Measurements from ENCODE around the gene SCAND1.
"Not testable (repeated sequence)": the region's sequence is repeated elsewhere in the genome, so short reads cannot be mapped to it uniquely, and the experiment has no call there.

The SCAND1 gene

GRCh38 chr20:35954200-35954906, at the start of gene SCAND1:
TSS of gene SCAND1 (minus strand) at chr20:35954502. CDS start at chr20:35954284, 218 bp downstream.
- DNase-seq: peak; percentile 94 to 96

GRCh38 chr20:36004045-36004444, 49.7 kb upstream of the SCAND1 start:
- DNase-seq: no peak

GRCh38 chr20:36002855-36003254, 48.6 kb upstream of the SCAND1 start:
- DNase-seq: no peak

GRCh38 chr20:36001331-36001730, 47.0 kb upstream of the SCAND1 start:
- not testable (repeated sequence) for DNase-seq

GRCh38 chr20:35996492-35996891, 42.2 kb upstream of the SCAND1 start:
- DNase-seq: not testable (repeated sequence)

- DNase-seq: peak; percentile 69 to 75
These were observed 40.7 kb upstream of the SCAND1 start for GRCh38 chr20:35994994-35995453.

GRCh38 chr20:35992713-35993335, 38.5 kb upstream of the SCAND1 start:
- DNase-seq: peak; percentile 78 to 84

GRCh38 chr20:35991142-35991771, 37.0 kb upstream of the SCAND1 start:
- peak; percentile 50 to 77 for DNase-seq

- DNase-seq: no peak
These were observed 34.7 kb upstream of the SCAND1 start for GRCh38 chr20:35988910-35989463.

GRCh38 chr20:35985806-35986205, 31.5 kb upstream of the SCAND1 start:
- DNase-seq: no peak

GRCh38 chr20:35984382-35984781, 30.1 kb upstream of the SCAND1 start:
- DNase-seq: no peak

- DNase-seq: no peak
These were observed 27.7 kb upstream of the SCAND1 start for GRCh38 chr20:35981969-35982368.

- no peak for DNase-seq
These were observed 25.2 kb upstream of the SCAND1 start for GRCh38 chr20:35979544-35979943.

GRCh38 chr20:35978041-35978513, 23.8 kb upstream of the SCAND1 start:
- DNase-seq: no peak

GRCh38 chr20:35975576-35976373, 21.5 kb upstream of the SCAND1 start:
- no peak for DNase-seq

GRCh38 chr20:35974256-35974655, 20.0 kb upstream of the SCAND1 start:
- no peak for DNase-seq

GRCh38 chr20:35972462-35972861, 18.2 kb upstream of the SCAND1 start:
- DNase-seq: no peak

GRCh38 chr20:35971981-35972380, 17.7 kb upstream of the SCAND1 start:
- no peak for DNase-seq

GRCh38 chr20:35968930-35969329, 14.6 kb upstream of the SCAND1 start:
- no peak for DNase-seq

- no peak for DNase-seq
These were observed 13.8 kb upstream of the SCAND1 start, which contains the start of gene CNBD2 for GRCh38 chr20:35967979-35968640. TSS of gene CNBD2 (plus strand) at chr20:35968590. CDS start at chr20:35968763, 173 bp downstream.

GRCh38 chr20:35963878-35964277, 9.6 kb upstream of the SCAND1 start:
- DNase-seq: no peak

GRCh38 chr20:35959291-35959690, 5.0 kb upstream of the SCAND1 start:
- DNase-seq: not testable (repeated sequence)

Data from Kasumi-1 (cell line).